ENCODE results near the gene NCKAP5.
A peak's percentile ranks its signal among the peaks of the same experiment; 100 is the strongest.

NCKAP5 gene

GRCh38 chr2:132975193-132976105 is 592.8 kb downstream of the NCKAP5 start:
- no peak for DNase-seq

- DNase-seq, result peak; percentile 65
Observed at GRCh38 chr2:132974467-132975095, 593.7 kb downstream of the NCKAP5 start.

- no peak for DNase-seq
Observed at GRCh38 chr2:132971310-132972061, 596.8 kb downstream of the NCKAP5 start.

- no peak for DNase-seq
Observed at GRCh38 chr2:132969371-132969985, 598.8 kb downstream of the NCKAP5 start.

GRCh38 chr2:132965460-132965859 is 602.8 kb downstream of the NCKAP5 start:
- no peak for DNase-seq

- no peak for DNase-seq
Observed at GRCh38 chr2:132963161-132963560, 605.1 kb downstream of the NCKAP5 start.

GRCh38 chr2:132958887-132959286 is 609.4 kb downstream of the NCKAP5 start:
- DNase-seq, result no peak

- DNase-seq, result no peak
Observed at GRCh38 chr2:132955871-132956615, 612.2 kb downstream of the NCKAP5 start.

- no peak for DNase-seq
Observed at GRCh38 chr2:132953771-132954170, 614.5 kb downstream of the NCKAP5 start.

GRCh38 chr2:132951008-132951714 is 617.1 kb downstream of the NCKAP5 start:
- no peak for DNase-seq

GRCh38 chr2:132949108-132949507 is 619.2 kb downstream of the NCKAP5 start:
- DNase-seq, result no peak

- no peak for DNase-seq
Observed at GRCh38 chr2:132948211-132948610, 620.1 kb downstream of the NCKAP5 start.

GRCh38 chr2:132943829-132944228 is 624.4 kb downstream of the NCKAP5 start:
- no peak for DNase-seq

- DNase-seq, result no peak
Observed at GRCh38 chr2:132941296-132942020, 626.8 kb downstream of the NCKAP5 start.

GRCh38 chr2:132937629-132938028 is 630.6 kb downstream of the NCKAP5 start:
- DNase-seq, result no peak

GRCh38 chr2:132936791-132937190 is 631.5 kb downstream of the NCKAP5 start:
- DNase-seq, result no peak

- DNase-seq, result no peak
Observed at GRCh38 chr2:132936261-132936660, 632.0 kb downstream of the NCKAP5 start.

GRCh38 chr2:132929786-132930185 is 638.5 kb downstream of the NCKAP5 start:
- no peak for DNase-seq

GRCh38 chr2:132923787-132924186 is 644.5 kb downstream of the NCKAP5 start:
- DNase-seq, result no peak

- DNase-seq, result no peak
Observed at GRCh38 chr2:132915812-132916549, 652.3 kb downstream of the NCKAP5 start.

Data from DMS 273 treated with DMSO at 0.1 percent for 48 hours (cell line).